ENCODE data around the gene BTBD9. TPM values are rescaled to one million over a fixed set of nuclear protein-coding genes. Genes with fewer than 3 reads are reported as not detected.

BTBD9 gene
- polyA plus RNA-seq, 1 donor (not counting 4 experiments of a cell fraction or from before 2014, with no cell fraction given) = 6.8 TPM

DNA sequence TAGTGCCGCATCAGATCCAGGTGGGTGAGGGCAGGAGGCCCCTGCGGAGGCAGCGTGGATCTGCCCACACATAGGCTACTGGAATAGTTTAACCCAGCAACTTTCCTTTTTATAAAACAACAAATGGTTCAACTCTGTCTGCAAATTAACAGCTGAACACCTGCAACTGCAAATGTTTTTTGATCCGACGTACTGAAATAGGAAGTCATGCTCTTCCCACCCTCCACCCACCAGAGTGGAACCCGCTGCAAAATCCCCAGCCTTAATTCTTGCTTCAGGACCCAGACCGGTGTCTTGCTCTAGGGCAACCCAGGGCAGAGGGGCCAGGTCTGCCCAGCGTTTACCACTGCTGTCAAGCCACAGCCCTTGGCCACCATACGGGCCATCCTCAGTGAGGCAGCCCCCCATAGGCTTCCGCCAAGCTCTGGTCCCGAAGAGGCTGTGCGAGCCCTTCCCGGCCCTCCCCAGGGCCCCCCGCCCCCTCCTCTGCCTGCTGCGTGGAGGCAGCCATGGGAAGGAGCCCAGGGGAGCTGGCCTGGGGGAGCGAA is 485.9 kb downstream of the BTBD9 start:
- no peaks in the 10 kb centered on the region for H3K4me1 ChIP-seq (ENCODE audit: control insufficient read depth, extremely low read depth, insufficient read depth, low read length)
- dilution Hi-C loops (cut with MboI; ENCODE audit: extremely low pct_ligation_motif_present, low sequenced_read_pairs) = no loop called here
- no peaks in the 10 kb centered on the region for H3K9me3 ChIP-seq (ENCODE audit: control insufficient read depth, low read depth, low read length)
- no peak overlapping the region for H3K9ac ChIP-seq (ENCODE audit: control insufficient read depth, extremely low read depth, insufficient read depth, low read length)
- no peak overlapping the region for H3K27ac ChIP-seq (ENCODE audit: control insufficient read depth, insufficient read depth, low read length)
- H3K79me2 ChIP-seq (ENCODE audit: control insufficient read depth, insufficient read depth, low read length) = no peaks in the 10 kb centered on the region
- H4K20me1 ChIP-seq (ENCODE audit: control insufficient read depth, extremely low read depth, insufficient read depth, low read length) = no peaks in the 10 kb centered on the region
- no peak overlapping the region for H3K4me2 ChIP-seq (ENCODE audit: control insufficient read depth, extremely low read depth, insufficient read depth, low read depth, low read length)
- no peaks in the 10 kb centered on the region for H3K27me3 ChIP-seq (ENCODE audit: control insufficient read depth, extremely low read depth, insufficient read depth, low read length)
- peaks cover 11 to 17% of the 10 kb centered on the region in 2 experiments for H3K36me3 ChIP-seq (ENCODE audit: control insufficient read depth in 2 of 2, extremely low read depth in 1 of 2, insufficient read depth in 2 of 2, low read length in 2 of 2)
- DNase-seq (ENCODE audit: low read depth, low spot score) (no peak), FAIRE-seq (no peak)
- TF ChIP-seq, protein P1, sequence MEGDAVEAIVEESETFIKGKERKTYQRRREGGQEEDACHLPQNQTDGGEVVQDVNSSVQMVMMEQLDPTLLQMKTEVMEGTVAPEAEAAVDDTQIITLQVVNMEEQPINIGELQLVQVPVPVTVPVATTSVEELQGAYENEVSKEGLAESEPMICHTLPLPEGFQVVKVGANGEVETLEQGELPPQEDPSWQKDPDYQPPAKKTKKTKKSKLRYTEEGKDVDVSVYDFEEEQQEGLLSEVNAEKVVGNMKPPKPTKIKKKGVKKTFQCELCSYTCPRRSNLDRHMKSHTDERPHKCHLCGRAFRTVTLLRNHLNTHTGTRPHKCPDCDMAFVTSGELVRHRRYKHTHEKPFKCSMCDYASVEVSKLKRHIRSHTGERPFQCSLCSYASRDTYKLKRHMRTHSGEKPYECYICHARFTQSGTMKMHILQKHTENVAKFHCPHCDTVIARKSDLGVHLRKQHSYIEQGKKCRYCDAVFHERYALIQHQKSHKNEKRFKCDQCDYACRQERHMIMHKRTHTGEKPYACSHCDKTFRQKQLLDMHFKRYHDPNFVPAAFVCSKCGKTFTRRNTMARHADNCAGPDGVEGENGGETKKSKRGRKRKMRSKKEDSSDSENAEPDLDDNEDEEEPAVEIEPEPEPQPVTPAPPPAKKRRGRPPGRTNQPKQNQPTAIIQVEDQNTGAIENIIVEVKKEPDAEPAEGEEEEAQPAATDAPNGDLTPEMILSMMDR (optimal IDR thresholded peaks at IDR 0.05 in 1 of 3, IDR thresholded peaks at IDR 0.05 in 1 of 3, conservative IDR thresholded peaks at IDR 0.05 in 1 of 3; ENCODE audit: extremely low read depth in 1 of 3, insufficient read depth in 2 of 3, low read length in 3 of 3) = no peak
- no peak for TF ChIP-seq EZH2 (IDR thresholded peaks at IDR 0.05; ENCODE audit: low read length)
- no peak overlapping the region for H2AFZ ChIP-seq (ENCODE audit: control insufficient read depth, low read length)
- H3K9me1 ChIP-seq (ENCODE audit: control insufficient read depth, extremely low read depth, insufficient read depth, low read length) = no peaks in the 10 kb centered on the region
- H3K4me3 ChIP-seq (ENCODE audit: control insufficient read depth in 2 of 3, extremely low read depth in 1 of 3, insufficient read depth in 2 of 3, low read depth in 1 of 3, low read length in 3 of 3) = no peak overlapping the region

DNA sequence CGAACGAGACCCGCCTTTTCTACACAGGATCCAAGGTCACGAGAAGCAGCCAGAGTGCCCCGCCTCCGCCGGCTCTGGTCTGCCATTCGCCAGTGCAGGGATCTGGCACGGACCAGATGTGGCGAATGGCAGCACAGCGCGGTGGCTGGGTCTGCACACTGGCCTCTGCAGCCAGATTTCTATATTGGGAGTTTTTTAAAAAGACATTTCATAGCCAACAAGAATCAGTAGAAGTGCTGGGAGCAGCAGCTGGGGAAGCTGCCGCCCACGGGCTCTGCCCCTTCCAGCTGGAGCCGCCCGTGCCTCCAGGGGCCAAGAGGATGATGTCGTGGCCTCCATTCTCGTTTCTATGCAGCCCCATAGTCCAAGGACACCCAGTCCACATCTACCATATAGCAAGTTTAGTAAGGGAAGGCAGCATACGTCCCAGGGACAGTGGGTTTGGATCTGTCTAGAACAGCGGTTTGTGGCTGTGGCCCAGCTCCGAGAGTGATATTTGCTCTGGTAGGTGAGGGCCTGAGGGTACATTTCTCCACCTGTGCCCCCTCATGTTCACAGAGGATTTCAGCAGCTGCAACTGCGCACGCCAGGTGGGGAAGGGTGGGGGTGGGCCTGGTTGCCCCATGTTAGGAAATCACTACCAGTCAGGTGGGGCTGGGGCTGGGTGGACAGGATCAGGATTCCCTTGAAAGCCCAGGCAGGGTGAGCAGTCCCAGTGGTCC is 486.5 kb downstream of the BTBD9 start:
- TF ChIP-seq, protein P1 (optimal IDR thresholded peaks at IDR 0.05 in 1 of 3, IDR thresholded peaks at IDR 0.05 in 1 of 3, conservative IDR thresholded peaks at IDR 0.05 in 1 of 3; ENCODE audit: extremely low read depth in 1 of 3, insufficient read depth in 2 of 3, low read length in 3 of 3) = no peak
- no peak for TF ChIP-seq EZH2 (IDR thresholded peaks at IDR 0.05; ENCODE audit: low read length)
- Histone ChIP-seq H4K20me1 (ENCODE audit: control insufficient read depth, extremely low read depth, insufficient read depth, low read length) (no peaks in the 10 kb centered on the region), H3K79me2 (ENCODE audit: control insufficient read depth, insufficient read depth, low read length) (no peaks in the 10 kb centered on the region), H3K36me3 (ENCODE audit: control insufficient read depth in 2 of 2, extremely low read depth in 1 of 2, insufficient read depth in 2 of 2, low read length in 2 of 2) (peaks cover 13 to 17% of the 10 kb centered on the region in 2 experiments), H3K4me2 (ENCODE audit: control insufficient read depth, extremely low read depth, insufficient read depth, low read depth, low read length) (no peak overlapping the region), H3K4me1 (ENCODE audit: control insufficient read depth, extremely low read depth, insufficient read depth, low read length) (no peaks in the 10 kb centered on the region), H3K9me3 (ENCODE audit: control insufficient read depth, low read depth, low read length) (no peaks in the 10 kb centered on the region), H3K4me3 (ENCODE audit: control insufficient read depth in 2 of 3, extremely low read depth in 1 of 3, insufficient read depth in 2 of 3, low read depth in 1 of 3, low read length in 3 of 3) (no peak overlapping the region), H3K9ac (ENCODE audit: control insufficient read depth, extremely low read depth, insufficient read depth, low read length) (no peak overlapping the region), H3K9me1 (ENCODE audit: control insufficient read depth, extremely low read depth, insufficient read depth, low read length) (no peaks in the 10 kb centered on the region), H2AFZ (ENCODE audit: control insufficient read depth, low read length) (no peak overlapping the region), H3K27ac (ENCODE audit: control insufficient read depth, insufficient read depth, low read length) (no peak overlapping the region), H3K27me3 (ENCODE audit: control insufficient read depth, extremely low read depth, insufficient read depth, low read length) (no peaks in the 10 kb centered on the region)
- DNase-seq (ENCODE audit: low read depth, low spot score) (no peak), FAIRE-seq (no peak)
- dilution Hi-C loops (cut with MboI; ENCODE audit: extremely low pct_ligation_motif_present, low sequenced_read_pairs) = no loop called here
